Fibroblast of villous mesenchyme (primary cell): ENCODE measurements around the gene MRPL19. TPM values are rescaled to one million over a fixed set of nuclear protein-coding genes. Genes with fewer than 3 reads are reported as not detected.
"Not testable (repeated sequence)": the region's sequence is repeated elsewhere in the genome, so short reads cannot be mapped to it uniquely, and the experiment has no call there.

Experiments
- DNase-seq: peaks from one replicate; pipeline ENCODE4 v3.0.0-alpha.2; 2010; ENCODE audit warnings: low read depth
- H3K4me3 ChIP-seq: 2 replicates; pipeline ENCODE4 v1.5.1; 2011; ENCODE audit warnings: low read depth, mild to moderate bottlenecking, low read length
- total RNA-seq: library from RNA; depleted of rRNA; stranded (reverse); fragments of >200 nt; gene quantifications from 2 replicates; pipeline ENCODE4 v1.2.3, GENCODE V29; 2012
- TF ChIP-seq, protein P1 (sequence below): IDR thresholded peaks from 2 replicates; pipeline ENCODE4 v1.5.1; 2012; ENCODE audit warnings: low read depth, mild to moderate bottlenecking, low read length; ENCODE audit not compliant: insufficient read depth

The MRPL19 gene
- total RNA-seq, 1 donor = 45.3 TPM

DNA sequence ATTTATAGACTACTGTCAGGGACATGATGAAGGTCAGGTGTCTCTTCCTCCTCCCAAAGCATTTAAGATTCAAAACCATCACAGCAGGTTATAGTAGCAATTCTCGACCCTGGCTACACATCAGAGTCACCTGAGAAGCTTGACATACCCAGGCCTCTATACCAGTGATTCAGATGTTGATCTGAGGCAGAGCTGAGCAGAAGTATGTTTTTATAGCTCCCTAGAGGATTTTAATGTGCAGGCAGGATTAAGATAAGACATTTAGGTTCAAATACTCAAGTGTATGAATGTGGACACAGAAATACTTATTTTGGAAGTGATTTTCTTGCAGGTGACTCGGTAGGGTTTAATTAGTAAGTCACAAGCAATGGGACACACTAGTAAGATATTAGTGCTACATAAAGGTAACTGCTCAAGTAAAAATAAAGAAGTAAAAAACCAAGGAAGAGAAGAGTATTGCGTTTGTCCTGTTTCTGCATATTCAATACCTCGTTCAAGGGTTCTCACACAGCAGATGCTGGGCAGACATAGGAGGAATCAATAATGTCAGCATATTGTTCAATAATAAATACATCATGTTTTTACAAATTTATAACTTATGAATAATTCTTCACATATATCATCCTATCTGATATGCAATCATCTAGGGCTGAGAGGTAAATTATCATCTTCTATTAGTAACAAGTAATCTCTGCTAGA, 57.2 kb downstream of the MRPL19 start:
- TF ChIP-seq, protein P1, sequence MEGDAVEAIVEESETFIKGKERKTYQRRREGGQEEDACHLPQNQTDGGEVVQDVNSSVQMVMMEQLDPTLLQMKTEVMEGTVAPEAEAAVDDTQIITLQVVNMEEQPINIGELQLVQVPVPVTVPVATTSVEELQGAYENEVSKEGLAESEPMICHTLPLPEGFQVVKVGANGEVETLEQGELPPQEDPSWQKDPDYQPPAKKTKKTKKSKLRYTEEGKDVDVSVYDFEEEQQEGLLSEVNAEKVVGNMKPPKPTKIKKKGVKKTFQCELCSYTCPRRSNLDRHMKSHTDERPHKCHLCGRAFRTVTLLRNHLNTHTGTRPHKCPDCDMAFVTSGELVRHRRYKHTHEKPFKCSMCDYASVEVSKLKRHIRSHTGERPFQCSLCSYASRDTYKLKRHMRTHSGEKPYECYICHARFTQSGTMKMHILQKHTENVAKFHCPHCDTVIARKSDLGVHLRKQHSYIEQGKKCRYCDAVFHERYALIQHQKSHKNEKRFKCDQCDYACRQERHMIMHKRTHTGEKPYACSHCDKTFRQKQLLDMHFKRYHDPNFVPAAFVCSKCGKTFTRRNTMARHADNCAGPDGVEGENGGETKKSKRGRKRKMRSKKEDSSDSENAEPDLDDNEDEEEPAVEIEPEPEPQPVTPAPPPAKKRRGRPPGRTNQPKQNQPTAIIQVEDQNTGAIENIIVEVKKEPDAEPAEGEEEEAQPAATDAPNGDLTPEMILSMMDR = no peak
- H3K4me3 ChIP-seq = no peak overlapping the region
- DNase-seq = no peak

DNA sequence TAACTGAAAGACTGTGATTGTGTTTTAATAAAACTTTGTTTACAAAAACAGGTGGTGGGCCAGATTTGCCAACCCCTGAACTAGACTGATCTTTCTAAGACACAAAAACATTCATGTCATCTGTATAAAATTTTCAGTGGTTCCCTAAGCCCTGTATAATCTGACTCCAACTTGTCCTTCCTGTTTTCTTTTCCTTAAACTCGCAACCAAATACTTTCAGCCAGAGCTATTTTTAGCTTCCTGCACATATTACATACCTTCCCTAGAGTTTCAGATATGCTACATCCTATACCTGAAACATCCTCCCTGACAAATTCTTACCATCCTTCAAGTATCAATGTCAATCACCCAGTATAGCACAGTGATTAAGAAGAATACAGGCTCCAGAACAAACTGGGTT, 59.3 kb downstream of the MRPL19 start:
- TF ChIP-seq, protein P1 = no peak
- no peak overlapping the region for H3K4me3 ChIP-seq
- DNase-seq = peak; percentile 10

GRCh38 chr2:75707901-75708300, 61.3 kb downstream of the MRPL19 start:
- peak; percentile 8 for DNase-seq
- TF ChIP-seq, protein P1 = no peak
- no peak overlapping the region for H3K4me3 ChIP-seq

DNA sequence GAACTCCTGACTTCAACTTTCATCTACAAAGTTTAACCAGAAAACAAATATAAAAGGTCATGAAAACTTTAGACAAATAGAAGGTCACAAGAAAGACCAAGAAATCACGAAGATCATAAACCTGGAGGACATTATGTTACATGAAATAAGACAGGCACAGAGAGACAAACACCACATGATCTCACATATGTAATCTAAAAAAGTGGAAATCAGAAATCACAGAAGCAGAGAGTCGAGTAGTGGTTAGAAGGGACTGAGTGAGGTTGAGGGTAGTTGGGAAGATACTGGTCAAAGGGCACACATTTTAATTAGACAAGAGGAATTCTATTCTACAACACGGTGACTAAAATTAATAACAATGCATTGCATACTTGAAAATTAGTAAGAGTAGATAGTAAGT, 62.7 kb downstream of the MRPL19 start:
- H3K4me3 ChIP-seq = peak overlapping the region; percentile 75
- TF ChIP-seq, protein P1 = no peak
- DNase-seq = peak; percentile 29

DNA sequence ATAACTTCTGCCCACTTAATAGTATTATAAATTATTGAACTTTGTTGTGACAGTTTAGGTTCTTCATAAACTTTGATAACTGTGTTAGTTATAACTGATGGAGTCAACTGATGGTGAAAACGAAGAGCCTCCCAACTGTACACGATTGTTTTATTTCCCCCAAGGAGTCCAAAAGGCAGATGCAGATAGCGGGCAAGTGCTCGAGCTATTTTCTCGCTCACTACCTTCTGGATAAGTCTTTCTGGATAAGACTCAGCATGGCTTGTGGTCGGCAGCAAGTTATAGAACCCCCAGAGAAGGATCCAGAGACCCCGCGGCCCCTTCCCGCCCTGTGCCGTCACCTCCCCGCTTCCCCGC, 63.6 kb downstream of the MRPL19 start:
- TF ChIP-seq, protein P1 = no peak
- peak overlapping the region; percentile 75 for H3K4me3 ChIP-seq
- DNase-seq = no peak

GRCh38 chr2:75710577-75711253, 64.1 kb downstream of the MRPL19 start, which contains the start of gene GCFC2:
Gene GCFC2 (minus strand): TSS chr2:75710915. CDS start chr2:75710855, 60 bp downstream.
- peak; percentile 85 for DNase-seq
- peak within 1 kb of the TSS; percentile 75 for H3K4me3 ChIP-seq
- TF ChIP-seq, protein P1 = peak; percentile 19

DNA sequence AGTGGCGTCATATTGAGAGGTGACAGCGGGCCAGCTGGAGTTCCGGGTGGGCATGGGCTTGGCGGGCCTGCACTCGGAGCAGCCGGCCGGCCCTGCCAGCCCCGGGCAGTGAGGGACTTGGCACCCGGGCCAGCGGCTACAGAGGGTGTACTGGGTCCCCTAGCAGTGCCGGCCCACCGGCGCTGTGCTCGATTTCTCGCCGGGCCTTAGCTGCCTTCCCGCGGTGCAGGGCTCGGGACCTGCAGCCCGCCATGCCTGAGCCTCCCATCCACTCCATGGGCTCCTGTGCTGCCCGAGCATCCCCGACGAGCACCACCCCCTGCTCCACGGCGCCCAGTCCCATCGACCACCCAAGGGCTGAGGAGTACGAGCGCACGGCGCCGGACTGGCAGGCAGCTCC, 65.0 kb downstream of the MRPL19 start:
- not testable (repeated sequence) for H3K4me3 ChIP-seq

More for the DNA sequence above, 65.0 kb downstream of the MRPL19 start:
- not testable (repeated sequence) for DNase-seq
